Lung (tissue), 12 donors: ENCODE measurements around the gene GUCA2A. TPM values are rescaled to one million over a fixed set of nuclear protein-coding genes. Genes with fewer than 3 reads are reported as not detected.
A peak's percentile ranks its signal among the peaks of the same experiment; 100 is the strongest.

ENCODE experiments used
- ATAC-seq: fragments of 200-7000 bp; cut with Tn5 transposase; one replicate; pipeline ENCODE4 v1.9.1; 2020; ENCODE audit warnings: moderate number of reproducible peaks; ENCODE audit not compliant: insufficient read depth, low FRiP score
- DNase-seq, 3 donors: peaks; one replicate each; pipeline ENCODE4 v3.0.0-alpha.2; 2013 to 2017
- H3K27ac ChIP-seq, 2 donors: one replicate each; pipeline ENCODE4 v1.5.1; 2013; ENCODE audit warnings: mild to moderate bottlenecking in 2 of 2, moderate library complexity in 2 of 2, control low read depth in 1 of 2, inconsistent platforms in 1 of 2, low read depth in 1 of 2, low read length in 1 of 2
- H3K27me3 ChIP-seq, 3 donors: one replicate each; pipeline ENCODE4 v1.5.1; 2013; ENCODE audit warnings: low read length in 2 of 3; ENCODE audit not compliant: control insufficient read depth in 3 of 3, insufficient read depth in 3 of 3
- H3K36me3 ChIP-seq, 4 donors: one replicate each; pipeline ENCODE4 v1.5.1; 2013; ENCODE audit warnings: low read length in 4 of 4, mild to moderate bottlenecking in 1 of 4, moderate library complexity in 1 of 4; ENCODE audit not compliant: control insufficient read depth in 4 of 4, insufficient read depth in 4 of 4
- H3K4me1 ChIP-seq, 5 donors: one replicate each; pipeline ENCODE4 v1.5.1; 2013; ENCODE audit warnings: low read length in 5 of 5, mild to moderate bottlenecking in 2 of 5, moderate library complexity in 1 of 5; ENCODE audit not compliant: control insufficient read depth in 5 of 5, insufficient read depth in 5 of 5
- H3K4me3 ChIP-seq: one replicate; pipeline ENCODE4 v1.5.1; 2013; ENCODE audit warnings: mild to moderate bottlenecking, control low read depth, moderate library complexity
- H3K9ac ChIP-seq, 2 donors: one replicate each; pipeline ENCODE4 v1.5.1; 2013; ENCODE audit warnings: low read length in 2 of 2, control low read depth in 1 of 2; ENCODE audit not compliant: insufficient read depth in 1 of 2
- H3K9me3 ChIP-seq, 4 donors: one replicate each; pipeline ENCODE4 v1.5.1; 2013; ENCODE audit warnings: low read length in 3 of 4, mild to moderate bottlenecking in 1 of 4, moderate library complexity in 1 of 4; ENCODE audit not compliant: control insufficient read depth in 4 of 4, insufficient read depth in 3 of 4
- WGBS, 2 donors: extraction: QIAGEN DNeasy Blood & Tissue Kit; methylation state at CpG; one replicate each; pipeline ENCODE4 v1.1.7; 2013; 5-methylcytosine and 5-hydroxymethylcytosine counted together
- polyA plus RNA-seq, 2 donors: library from polyadenylated mRNA; stranded (reverse); fragments of 200-250 nt; gene quantifications; one replicate each; pipeline ENCODE4 v1.2.1, GENCODE V29; 2013
- total RNA-seq, 2 donors: library from RNA; depleted of rRNA in 1 of 2; stranded (reverse); fragments of >200 nt in 1 of 2; gene quantifications; one replicate each; pipeline ENCODE4 v1.2.1, GENCODE V29; 2014 to 2021
- TF ChIP-seq, protein P1 (sequence below): IDR thresholded peaks from 2 replicates; pipeline ENCODE4 v1.5.1; 2012; ENCODE audit warnings: mild to moderate bottlenecking; ENCODE audit errors: control extremely low read depth, extremely low read depth
- donor health status: control.
- donor health status: control.
- donor health status: Bipolar disorder and iron deficiency.
- donor health status: healthy.
- donor health status: DM: yes; HTN: yes; CAD: no.

The GUCA2A gene
- total and polyA plus RNA-seq, 4 donors, result 0.28 to 0.29 TPM; not detected in 2

DNA sequence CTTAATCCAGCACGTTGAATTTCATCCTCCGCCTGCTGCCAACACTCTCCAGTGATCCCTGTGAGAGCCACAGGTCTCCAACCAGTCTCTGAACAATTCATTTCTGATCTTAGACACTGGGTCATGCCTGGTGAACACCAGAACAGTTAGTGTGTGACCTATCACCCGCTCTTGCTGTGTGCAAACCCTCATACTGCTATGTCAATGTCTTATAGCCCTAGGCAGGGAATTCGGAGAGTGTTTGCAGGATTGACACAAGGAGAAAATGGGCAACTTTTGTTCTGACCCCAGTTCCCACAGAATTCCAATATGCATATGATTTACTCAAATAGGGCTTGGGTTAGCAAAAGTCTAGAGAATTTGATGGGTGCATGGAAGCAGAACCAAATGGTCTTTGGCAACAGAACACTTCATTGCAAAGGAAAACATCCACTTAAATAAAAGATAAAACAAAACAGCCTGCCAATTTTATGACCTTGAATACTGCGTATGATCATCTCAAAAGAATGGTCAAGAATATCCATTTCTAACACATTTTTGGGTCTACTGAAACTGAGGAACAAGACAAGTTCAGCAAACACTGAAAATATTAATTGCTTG lies 34.4 kb downstream of the GUCA2A start:
- peak in 2 of 3 donors; percentile 80 to 89 for DNase-seq
- H3K27me3 ChIP-seq, result no peaks in the 10 kb centered on the region
- H3K36me3 ChIP-seq, result no peaks in the 10 kb centered on the region
- TF ChIP-seq, protein P1, sequence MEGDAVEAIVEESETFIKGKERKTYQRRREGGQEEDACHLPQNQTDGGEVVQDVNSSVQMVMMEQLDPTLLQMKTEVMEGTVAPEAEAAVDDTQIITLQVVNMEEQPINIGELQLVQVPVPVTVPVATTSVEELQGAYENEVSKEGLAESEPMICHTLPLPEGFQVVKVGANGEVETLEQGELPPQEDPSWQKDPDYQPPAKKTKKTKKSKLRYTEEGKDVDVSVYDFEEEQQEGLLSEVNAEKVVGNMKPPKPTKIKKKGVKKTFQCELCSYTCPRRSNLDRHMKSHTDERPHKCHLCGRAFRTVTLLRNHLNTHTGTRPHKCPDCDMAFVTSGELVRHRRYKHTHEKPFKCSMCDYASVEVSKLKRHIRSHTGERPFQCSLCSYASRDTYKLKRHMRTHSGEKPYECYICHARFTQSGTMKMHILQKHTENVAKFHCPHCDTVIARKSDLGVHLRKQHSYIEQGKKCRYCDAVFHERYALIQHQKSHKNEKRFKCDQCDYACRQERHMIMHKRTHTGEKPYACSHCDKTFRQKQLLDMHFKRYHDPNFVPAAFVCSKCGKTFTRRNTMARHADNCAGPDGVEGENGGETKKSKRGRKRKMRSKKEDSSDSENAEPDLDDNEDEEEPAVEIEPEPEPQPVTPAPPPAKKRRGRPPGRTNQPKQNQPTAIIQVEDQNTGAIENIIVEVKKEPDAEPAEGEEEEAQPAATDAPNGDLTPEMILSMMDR, result no peak
- ATAC-seq, result no peak
- H3K4me1 ChIP-seq, result peaks cover 0 to 10% (median 3%) of the 10 kb centered on the region in 5 donors
- no peaks in the 10 kb centered on the region for H3K9me3 ChIP-seq
- H3K4me3 ChIP-seq, result no peak overlapping the region
- H3K27ac ChIP-seq, result no peak overlapping the region
- 77 to 91% methylated on average over 5 of the region's 5 CpGs for WGBS, 2 donors
- H3K9ac ChIP-seq, result no peak overlapping the region

- no peak overlapping the region for H3K27ac ChIP-seq
- no peaks in the 10 kb centered on the region for H3K36me3 ChIP-seq
- 86 to 90% methylated on average over 3 of the region's 3 CpGs for WGBS, 2 donors
- ATAC-seq (no peak), DNase-seq (no peak)
- H3K9ac ChIP-seq, result no peak overlapping the region
- TF ChIP-seq, protein P1, result no peak
- no peaks in the 10 kb centered on the region for H3K27me3 ChIP-seq
- H3K9me3 ChIP-seq, result no peaks in the 10 kb centered on the region
- peaks cover 0 to 10% (median 2%) of the 10 kb centered on the region in 5 donors for H3K4me1 ChIP-seq
- H3K4me3 ChIP-seq, result no peak overlapping the region
These were observed 35.6 kb downstream of the GUCA2A start for GRCh38 chr1:42128964-42129363.

DNA sequence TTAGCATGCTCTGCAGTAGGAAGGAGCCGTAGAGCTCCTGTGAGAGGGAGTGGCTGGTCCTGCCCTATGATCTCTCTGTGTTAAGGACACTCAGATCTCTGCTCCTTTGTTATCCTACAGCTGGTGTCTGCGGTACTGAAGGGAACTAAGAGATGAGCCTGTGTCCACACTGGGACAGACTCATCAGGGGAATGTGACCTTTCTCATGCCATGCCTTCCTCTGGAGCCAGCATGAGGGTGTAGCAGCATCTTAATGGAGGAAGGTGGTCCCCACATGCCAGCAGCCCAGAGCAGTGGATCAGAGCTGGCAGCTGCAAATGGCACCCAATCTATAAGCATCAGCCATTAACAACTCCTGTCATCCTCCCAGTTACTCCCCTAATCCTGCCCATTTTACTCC lies 36.0 kb downstream of the GUCA2A start:
- Histone ChIP-seq H3K27me3 (no peaks in the 10 kb centered on the region), H3K27ac (no peak overlapping the region), H3K4me1 (peaks cover 0 to 10% (median 2%) of the 10 kb centered on the region in 5 donors), H3K4me3 (no peak overlapping the region), H3K9me3 (no peaks in the 10 kb centered on the region), H3K9ac (no peak overlapping the region), H3K36me3 (no peaks in the 10 kb centered on the region)
- 74% methylated on average over 2 of the region's 2 CpGs for WGBS, 2 donors
- DNase-seq (no peak), ATAC-seq (no peak)
- TF ChIP-seq, protein P1, result no peak

GRCh38 chr1:42127767-42128166 lies 36.8 kb downstream of the GUCA2A start:
- ATAC-seq (no peak), DNase-seq (no peak)
- WGBS, 2 donors, result 92 to 95% methylated on average over 6 of the region's 6 CpGs
- no peak overlapping the region for H3K27ac ChIP-seq
- peaks cover 0 to 10% (median 2%) of the 10 kb centered on the region in 5 donors for H3K4me1 ChIP-seq
- H3K27me3 ChIP-seq, result no peaks in the 10 kb centered on the region
- no peak overlapping the region for H3K9ac ChIP-seq
- H3K36me3 ChIP-seq, result no peaks in the 10 kb centered on the region
- H3K9me3 ChIP-seq, result no peaks in the 10 kb centered on the region
- TF ChIP-seq, protein P1, result no peak
- no peak overlapping the region for H3K4me3 ChIP-seq
